Suprapubic skin (tissue), 4 donors: ENCODE measurements around the gene OLFM1. TPM values are rescaled to one million over a fixed set of nuclear protein-coding genes. Genes with fewer than 3 reads are reported as not detected.

Experiments
- DNase-seq, 2 donors: peaks; one replicate each; pipeline ENCODE4 v3.0.0-alpha.2; 2019; ENCODE audit warnings: low spot score in 2 of 2
- H3K27ac ChIP-seq: fragments of 200-600 bp; sonication (generic); one replicate; pipeline ENCODE4 v1.5.1; 2019
- H3K27me3 ChIP-seq: fragments of 200-600 bp; sonication (generic); one replicate; pipeline ENCODE4 v1.5.1; 2019
- H3K36me3 ChIP-seq: fragments of 200-600 bp; sonication (generic); one replicate; pipeline ENCODE4 v1.5.1; 2019
- H3K4me1 ChIP-seq: fragments of 200-600 bp; sonication (generic); one replicate; pipeline ENCODE4 v1.5.1; 2019
- H3K4me3 ChIP-seq: fragments of 200-600 bp; sonication (generic); one replicate; pipeline ENCODE4 v1.5.1; 2019; ENCODE audit warnings: mild to moderate bottlenecking
- H3K9me3 ChIP-seq: fragments of 200-600 bp; sonication (generic); one replicate; pipeline ENCODE4 v1.5.1; 2019
- CTCF ChIP-seq, 2 donors: fragments of 200-600 bp in 1 of 2; fragments of 450-650 bp in 1 of 2; sonication (generic) in 1 of 2; IDR thresholded peaks; one replicate each; pipeline ENCODE4 v1.5.1; 2016 to 2019; ENCODE audit warnings: antibody characterized with exemption in 2 of 2, mild to moderate bottlenecking in 1 of 2, moderate library complexity in 1 of 2
- EP300 ChIP-seq: sonication (generic); formaldehyde crosslinking; IDR thresholded peaks from one replicate; pipeline ENCODE4 v1.6.1; 2017; ENCODE audit warnings: antibody characterized with exemption
- POLR2A ChIP-seq, 2 donors: fragments of 450-650 bp; IDR thresholded peaks; one replicate each; pipeline ENCODE4 v1.6.1; 2017; ENCODE audit warnings: antibody characterized with exemption in 2 of 2, mild to moderate bottlenecking in 2 of 2, moderate library complexity in 2 of 2
- POLR2AphosphoS5 ChIP-seq, 3 donors: sonication (generic); formaldehyde crosslinking; IDR thresholded peaks; one replicate each; pipeline ENCODE4 v1.6.1; 2017; ENCODE audit warnings: antibody characterized with exemption in 3 of 3
- WGBS: methylation state at CpG from one replicate; pipeline ENCODE4 v1.1.5; 2018; 5-methylcytosine and 5-hydroxymethylcytosine counted together
- total RNA-seq, 4 donors: library from RNA; depleted of rRNA; stranded (reverse); fragments of >200 nt; gene quantifications; one replicate each; pipeline ENCODE4 v1.1.0, GENCODE V29; 2016

Gene OLFM1
- total RNA-seq, 4 donors from 2014 or later: 4.0 to 15.4 (median 11.7) TPM

- no peaks in the 10 kb centered on the region for H3K4me1 ChIP-seq
- H3K36me3 ChIP-seq: no peaks in the 10 kb centered on the region
- TF ChIP-seq CTCF (IDR thresholded peaks at IDR 0.05) (no peak), EP300 (no peak), POLR2AphosphoS5 (IDR thresholded peaks at IDR 0.05) (no peak), POLR2A (IDR thresholded peaks at IDR 0.05) (no peak)
- DNase-seq: peak in 1 of 2 donors; percentile 43
- H3K9me3 ChIP-seq: peaks cover 6% of the 10 kb centered on the region
- H3K27ac ChIP-seq: no peak overlapping the region
- H3K4me3 ChIP-seq: no peak overlapping the region
- H3K27me3 ChIP-seq: peaks cover 85% of the 10 kb centered on the region
- WGBS: 72% methylated on average over 4 of the region's 4 CpGs
Observed at GRCh38 chr9:135065804-135066203, 21.7 kb upstream of the OLFM1 start.

GRCh38 chr9:135066291-135066690, 21.2 kb upstream of the OLFM1 start:
- WGBS: 72% methylated on average over 4 of the region's 7 CpGs
- TF ChIP-seq EP300 (no peak), CTCF (IDR thresholded peaks at IDR 0.05) (no peak), POLR2AphosphoS5 (IDR thresholded peaks at IDR 0.05) (no peak), POLR2A (IDR thresholded peaks at IDR 0.05) (no peak)
- peaks cover 83% of the 10 kb centered on the region for H3K27me3 ChIP-seq
- peaks cover 6% of the 10 kb centered on the region for H3K9me3 ChIP-seq
- no peaks in the 10 kb centered on the region for H3K36me3 ChIP-seq
- no peaks in the 10 kb centered on the region for H3K4me1 ChIP-seq
- no peak overlapping the region for H3K27ac ChIP-seq
- no peak overlapping the region for H3K4me3 ChIP-seq
- DNase-seq: peak in 1 of 2 donors; percentile 24

GRCh38 chr9:135067096-135067710, 20.3 kb upstream of the OLFM1 start:
- Histone ChIP-seq H3K27me3 (peaks cover 77% of the 10 kb centered on the region), H3K4me3 (no peak overlapping the region), H3K27ac (no peak overlapping the region), H3K36me3 (no peaks in the 10 kb centered on the region), H3K9me3 (peaks cover 6% of the 10 kb centered on the region), H3K4me1 (no peaks in the 10 kb centered on the region)
- DNase-seq: peak; percentile 38 to 49
- TF ChIP-seq POLR2AphosphoS5 (IDR thresholded peaks at IDR 0.05) (no peak), CTCF (IDR thresholded peaks at IDR 0.05) (no peak), POLR2A (IDR thresholded peaks at IDR 0.05) (no peak), EP300 (no peak)
- 73% methylated on average over 20 of the region's 20 CpGs for WGBS

GRCh38 chr9:135068776-135069415, 18.6 kb upstream of the OLFM1 start:
- Histone ChIP-seq H3K4me1 (no peaks in the 10 kb centered on the region), H3K36me3 (no peaks in the 10 kb centered on the region), H3K4me3 (no peak overlapping the region), H3K27me3 (peaks cover 73% of the 10 kb centered on the region), H3K9me3 (peaks cover 2% of the 10 kb centered on the region), H3K27ac (no peak overlapping the region)
- TF ChIP-seq CTCF (IDR thresholded peaks at IDR 0.05) (no peak), POLR2A (IDR thresholded peaks at IDR 0.05) (no peak), POLR2AphosphoS5 (IDR thresholded peaks at IDR 0.05) (no peak), EP300 (no peak)
- DNase-seq: peak; percentile 39 to 64
- 73% methylated on average over 18 of the region's 18 CpGs for WGBS

- 32% methylated on average over 6 of the region's 15 CpGs for whole genome bisulfite sequencing
- no peaks in the 10 kb centered on the region for H3K9me3 ChIP-seq
- peaks cover 69% of the 10 kb centered on the region for H3K27me3 ChIP-seq
- H3K36me3 ChIP-seq: no peaks in the 10 kb centered on the region
- TF ChIP-seq POLR2AphosphoS5 (IDR thresholded peaks at IDR 0.05): no peak
- no peak for TF ChIP-seq CTCF (IDR thresholded peaks at IDR 0.05)
- TF ChIP-seq EP300: no peak
- no peak for TF ChIP-seq POLR2A (IDR thresholded peaks at IDR 0.05)
- no peak overlapping the region for H3K4me3 ChIP-seq
- DNase-seq: peak; percentile 36 to 50
- peaks cover 2% of the 10 kb centered on the region for H3K4me1 ChIP-seq
- H3K27ac ChIP-seq: no peak overlapping the region
Observed at GRCh38 chr9:135069558-135070197, 17.8 kb upstream of the OLFM1 start.
